Adrenal gland (tissue), 5 donors: ENCODE data around the gene EPC1.

Experiments
- CTCF ChIP-seq, 6 experiments: fragments of 450-650 bp in 4 of 6; fragments of 200-600 bp in 2 of 6; sonication (generic) in 1 of 6; IDR thresholded peaks; 1 replicate in 5 of 6; 2 replicates in 1 of 6; pipeline versions ENCODE4 v1.5.1 to v1.8.0; 2016 to 2021; ENCODE audit warnings: antibody characterized with exemption in 6 of 6, mild to moderate bottlenecking in 2 of 6, moderate library complexity in 1 of 6
- POLR2A ChIP-seq, 2 donors: fragments of 450-650 bp; IDR thresholded peaks; one replicate each; pipeline ENCODE4 v1.6.1; 2017; ENCODE audit warnings: antibody characterized with exemption in 2 of 2, mild to moderate bottlenecking in 2 of 2, moderate library complexity in 1 of 2
- donor health status: DM: no; HTN: no; CAD: no.

- TF ChIP-seq POLR2A (IDR thresholded peaks at IDR 0.05) (no peak), CTCF (IDR thresholded peaks at IDR 0.05) (no peak)
These were observed 51.9 kb downstream of the EPC1 start for GRCh38 chr10:32295027-32295426.
